GM13976 (cell line): ENCODE results near the gene RERE.

Source experiments
- DNase-seq: peaks from one replicate; pipeline ENCODE4 v3.0.0; 2012; ENCODE audit warnings: low spot score
- in situ Hi-C: fragments of 300-500 bp; cut with MboI; formaldehyde crosslinking; loops from one replicate; pipeline ENCODE4 v1.12.0; 2022; ENCODE audit warnings: low sequenced_read_pairs, mixed read lengths, inconsistent platforms; ENCODE audit not compliant: unreplicated experiment
- TF ChIP-seq, protein P1 (sequence below): IDR thresholded peaks from 2 replicates; pipeline ENCODE4 v1.5.1; 2012; ENCODE audit warnings: borderline replicate concordance, mild to moderate bottlenecking; ENCODE audit not compliant: insufficient read depth; ENCODE audit errors: extremely low read depth, missing control alignments, control extremely low read depth

The RERE gene

DNA sequence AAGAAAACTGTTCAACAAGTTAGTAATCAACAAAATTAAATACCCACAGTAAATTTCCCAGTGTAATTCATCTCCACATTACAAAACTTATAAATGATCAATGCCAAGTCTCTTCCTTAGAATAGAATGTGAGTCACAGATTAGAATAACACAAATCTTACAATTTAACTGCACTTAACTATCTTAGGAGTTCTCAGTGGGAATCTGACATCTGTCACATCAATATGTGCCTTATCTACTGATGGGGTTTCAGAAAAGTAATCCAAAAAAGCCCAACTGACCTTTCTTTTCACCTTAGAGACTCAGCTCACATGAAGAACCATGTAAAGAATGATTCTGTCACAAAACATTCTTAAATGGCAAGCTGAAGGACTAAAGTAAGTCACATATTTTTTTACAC is 141.4 kb downstream of the RERE start:
- TF ChIP-seq, protein P1, sequence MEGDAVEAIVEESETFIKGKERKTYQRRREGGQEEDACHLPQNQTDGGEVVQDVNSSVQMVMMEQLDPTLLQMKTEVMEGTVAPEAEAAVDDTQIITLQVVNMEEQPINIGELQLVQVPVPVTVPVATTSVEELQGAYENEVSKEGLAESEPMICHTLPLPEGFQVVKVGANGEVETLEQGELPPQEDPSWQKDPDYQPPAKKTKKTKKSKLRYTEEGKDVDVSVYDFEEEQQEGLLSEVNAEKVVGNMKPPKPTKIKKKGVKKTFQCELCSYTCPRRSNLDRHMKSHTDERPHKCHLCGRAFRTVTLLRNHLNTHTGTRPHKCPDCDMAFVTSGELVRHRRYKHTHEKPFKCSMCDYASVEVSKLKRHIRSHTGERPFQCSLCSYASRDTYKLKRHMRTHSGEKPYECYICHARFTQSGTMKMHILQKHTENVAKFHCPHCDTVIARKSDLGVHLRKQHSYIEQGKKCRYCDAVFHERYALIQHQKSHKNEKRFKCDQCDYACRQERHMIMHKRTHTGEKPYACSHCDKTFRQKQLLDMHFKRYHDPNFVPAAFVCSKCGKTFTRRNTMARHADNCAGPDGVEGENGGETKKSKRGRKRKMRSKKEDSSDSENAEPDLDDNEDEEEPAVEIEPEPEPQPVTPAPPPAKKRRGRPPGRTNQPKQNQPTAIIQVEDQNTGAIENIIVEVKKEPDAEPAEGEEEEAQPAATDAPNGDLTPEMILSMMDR: no peak
- DNase-seq: no peak
- in situ Hi-C loops: no loop called here

DNA sequence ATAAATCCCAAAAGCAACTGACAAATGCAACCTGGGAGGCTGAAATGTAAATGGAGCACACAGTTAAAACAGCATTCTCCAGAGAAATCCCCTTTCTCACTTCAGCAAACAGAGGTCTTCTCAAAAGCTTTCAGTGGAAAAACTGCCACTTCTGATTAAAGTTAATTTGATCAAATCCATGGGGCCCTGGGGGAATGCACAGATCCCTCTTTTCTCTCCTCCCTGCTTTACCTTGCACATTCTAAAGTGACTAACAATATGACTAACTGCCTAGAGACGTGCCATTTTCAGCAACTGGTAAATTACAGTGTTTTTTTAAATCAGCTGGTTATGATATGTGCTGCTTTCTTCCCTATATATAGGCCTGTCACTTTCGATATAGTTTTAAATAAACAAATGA is 142.5 kb downstream of the RERE start:
- TF ChIP-seq, protein P1: no peak
- DNase-seq: no peak
- in situ Hi-C loops: no loop called here

DNA sequence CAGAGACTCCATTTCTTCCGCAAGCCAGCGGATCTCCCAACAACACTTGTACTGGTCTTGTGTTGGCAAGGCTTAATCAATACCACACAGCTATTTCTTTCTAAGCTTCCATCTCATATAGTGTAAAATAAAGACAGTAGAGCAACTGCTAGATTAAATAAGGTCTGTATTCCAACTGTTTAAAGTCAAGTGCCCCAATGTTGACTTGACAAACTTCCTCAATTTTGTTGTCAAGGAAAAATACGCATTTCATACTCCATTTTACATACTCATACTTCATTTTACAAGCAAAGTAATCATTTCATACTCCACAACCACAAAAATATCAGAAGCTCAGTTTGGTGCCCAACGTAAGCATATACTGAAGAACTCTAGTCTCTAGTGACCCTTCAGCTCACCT is 143.0 kb downstream of the RERE start:
- TF ChIP-seq, protein P1: no peak
- DNase-seq: no peak
- in situ Hi-C loops: no loop called here

DNA sequence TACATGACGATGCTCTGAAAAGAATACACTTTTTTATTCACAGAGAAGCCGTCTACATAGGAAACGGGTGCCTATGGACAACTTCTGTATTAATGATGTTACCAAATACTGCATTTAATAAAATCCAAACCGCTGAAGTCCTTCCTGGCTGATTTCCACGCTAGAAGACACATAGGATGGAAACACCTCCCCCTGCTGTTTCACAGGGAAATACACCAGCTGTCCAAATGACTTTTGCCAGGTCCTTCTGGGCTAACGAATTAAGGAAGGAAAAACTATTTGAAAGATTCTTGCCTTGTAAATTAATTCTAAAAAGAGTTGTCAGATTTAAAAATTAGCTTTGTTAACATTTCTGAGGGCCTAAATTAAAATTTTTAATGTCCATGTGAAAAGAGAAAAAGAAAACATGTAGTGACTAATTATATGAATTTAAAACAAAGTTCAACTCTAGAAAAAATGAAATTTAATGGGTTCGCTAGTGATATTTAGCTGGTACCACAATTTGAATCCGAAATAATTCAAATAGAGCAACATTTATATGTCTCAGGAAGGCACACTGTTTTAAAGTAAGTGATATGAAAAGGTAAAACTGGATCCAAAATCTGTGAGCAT is 146.0 kb downstream of the RERE start:
- DNase-seq: no peak
- in situ Hi-C loops: no loop called here
- TF ChIP-seq, protein P1: peak; percentile 59

DNA sequence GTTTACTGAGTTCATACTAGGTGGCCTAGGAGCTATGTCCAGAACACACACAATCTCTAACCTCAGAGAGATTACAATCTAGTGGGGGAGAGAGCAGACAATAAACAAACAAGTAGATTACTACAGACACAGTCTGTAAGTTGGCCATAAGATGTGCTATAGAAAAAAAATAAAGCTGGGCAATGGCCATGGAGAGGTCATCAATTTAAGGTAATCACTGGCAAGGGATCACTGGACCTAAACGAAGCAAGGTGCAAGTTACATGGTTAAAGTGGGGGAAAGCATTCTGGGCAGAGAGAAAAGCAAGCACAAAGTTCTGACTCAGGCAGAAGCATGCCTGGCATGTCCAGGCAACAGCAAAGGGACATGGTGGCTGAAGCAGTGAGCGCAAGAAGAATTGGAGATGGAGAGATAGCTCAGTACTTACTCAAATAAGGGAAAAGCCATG is 147.0 kb downstream of the RERE start:
- in situ Hi-C loops: no loop called here
- TF ChIP-seq, protein P1: no peak
- no peak for DNase-seq

DNA sequence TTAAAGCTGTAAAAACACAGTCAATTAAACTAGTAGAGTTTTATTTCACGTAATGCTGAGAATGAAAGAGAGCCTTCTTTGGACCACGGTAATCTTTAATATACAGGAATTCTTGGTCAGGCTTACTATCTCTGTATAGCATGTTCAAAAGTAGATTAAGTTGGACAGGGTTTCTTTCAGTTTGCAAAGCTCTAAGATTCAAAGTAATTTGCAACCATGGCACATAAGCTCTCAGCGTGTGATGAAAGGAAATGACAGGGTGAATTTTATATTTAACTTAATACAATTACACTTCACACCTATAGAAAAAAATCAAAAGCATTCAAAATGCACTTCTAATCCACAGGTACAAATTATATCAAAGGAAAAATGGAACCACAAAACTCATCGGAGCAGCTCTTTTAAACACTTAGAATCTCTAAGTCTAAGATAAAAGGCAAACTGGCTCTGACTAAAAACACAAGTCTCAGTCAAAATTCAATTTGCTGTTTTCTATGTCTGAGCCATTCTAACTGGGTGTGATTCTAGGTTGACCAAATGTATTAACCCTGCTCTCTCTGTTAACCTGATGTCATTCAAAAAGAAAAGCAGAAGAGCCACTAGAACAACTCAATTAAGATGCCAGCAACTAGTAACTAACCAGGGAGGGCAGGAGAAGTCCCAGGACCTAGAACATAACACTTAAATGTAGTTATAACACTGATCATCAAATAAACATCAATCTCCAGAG is 147.7 kb downstream of the RERE start:
- in situ Hi-C loops: no loop called here
- DNase-seq: no peak
- TF ChIP-seq, protein P1: no peak
